Measurements from ENCODE around the gene CDK5RAP1. TPM values are rescaled to one million over a fixed set of nuclear protein-coding genes. Genes with fewer than 3 reads are reported as not detected.

The CDK5RAP1 gene
- total RNA-seq, 1 experiment from 2014 or later = 49.9 TPM

GRCh38 chr20:33316343-33316742, 85.0 kb downstream of the CDK5RAP1 start:
- no peak overlapping the region for H3K4me3 ChIP-seq (ENCODE audit: insufficient read depth, low read depth, low read length)
- H3K36me3 ChIP-seq (replicated peaks; ENCODE audit: control insufficient read depth, insufficient read depth, low read length) = no peaks in the 10 kb centered on the region
- no peaks in the 10 kb centered on the region for H3K27me3 ChIP-seq (ENCODE audit: control insufficient read depth, insufficient read depth, low read length)
- no peak for DNase-seq

GRCh38 chr20:33313686-33314314, 87.5 kb downstream of the CDK5RAP1 start:
- Histone ChIP-seq H3K4me3 (ENCODE audit: insufficient read depth, low read depth, low read length) (no peak overlapping the region), H3K27me3 (ENCODE audit: control insufficient read depth, insufficient read depth, low read length) (no peaks in the 10 kb centered on the region), H3K36me3 (replicated peaks; ENCODE audit: control insufficient read depth, insufficient read depth, low read length) (no peaks in the 10 kb centered on the region)
- no peak for DNase-seq

- Histone ChIP-seq H3K27me3 (ENCODE audit: control insufficient read depth, insufficient read depth, low read length) (no peaks in the 10 kb centered on the region), H3K36me3 (replicated peaks; ENCODE audit: control insufficient read depth, insufficient read depth, low read length) (no peaks in the 10 kb centered on the region), H3K4me3 (ENCODE audit: insufficient read depth, low read depth, low read length) (no peak overlapping the region)
- no peak for DNase-seq
Observed at GRCh38 chr20:33312583-33312982, 88.7 kb downstream of the CDK5RAP1 start.

GRCh38 chr20:33311996-33312395, 89.3 kb downstream of the CDK5RAP1 start:
- DNase-seq = no peak
- H3K36me3 ChIP-seq (replicated peaks; ENCODE audit: control insufficient read depth, insufficient read depth, low read length) = no peaks in the 10 kb centered on the region
- H3K4me3 ChIP-seq (ENCODE audit: insufficient read depth, low read depth, low read length) = no peak overlapping the region
- no peaks in the 10 kb centered on the region for H3K27me3 ChIP-seq (ENCODE audit: control insufficient read depth, insufficient read depth, low read length)

- Histone ChIP-seq H3K27me3 (ENCODE audit: control insufficient read depth, insufficient read depth, low read length) (no peaks in the 10 kb centered on the region), H3K36me3 (replicated peaks; ENCODE audit: control insufficient read depth, insufficient read depth, low read length) (no peaks in the 10 kb centered on the region), H3K4me3 (ENCODE audit: insufficient read depth, low read depth, low read length) (no peak overlapping the region)
- DNase-seq = no peak
Observed at GRCh38 chr20:33311011-33311410, 90.3 kb downstream of the CDK5RAP1 start.

- H3K36me3 ChIP-seq (replicated peaks; ENCODE audit: control insufficient read depth, insufficient read depth, low read length) = no peaks in the 10 kb centered on the region
- H3K4me3 ChIP-seq (ENCODE audit: insufficient read depth, low read depth, low read length) = no peak overlapping the region
- DNase-seq = no peak
- no peaks in the 10 kb centered on the region for H3K27me3 ChIP-seq (ENCODE audit: control insufficient read depth, insufficient read depth, low read length)
Observed at GRCh38 chr20:33310327-33310899, 90.9 kb downstream of the CDK5RAP1 start.

GRCh38 chr20:33309631-33310030, 91.7 kb downstream of the CDK5RAP1 start:
- Histone ChIP-seq H3K4me3 (ENCODE audit: insufficient read depth, low read depth, low read length) (no peak overlapping the region), H3K36me3 (replicated peaks; ENCODE audit: control insufficient read depth, insufficient read depth, low read length) (no peaks in the 10 kb centered on the region), H3K27me3 (ENCODE audit: control insufficient read depth, insufficient read depth, low read length) (no peaks in the 10 kb centered on the region)
- DNase-seq = no peak

Other genes starting within 250 kb of the CDK5RAP1 start
- not detected in 2 replicates for gene BPIFA2, start 233.4 kb downstream of the CDK5RAP1 start, total RNA-seq (2014; rRNA removed; shearing (Covaris generic))
- not detected in 2 replicates for gene BPIFA3, start 184.2 kb downstream of the CDK5RAP1 start, total RNA-seq (2014; rRNA removed; shearing (Covaris generic))
- not detected in 2 replicates for gene BPIFA1, start 165.5 kb downstream of the CDK5RAP1 start, total RNA-seq (2014; rRNA removed; shearing (Covaris generic))
- not detected in 2 replicates for gene BPIFB1, start 118.3 kb downstream of the CDK5RAP1 start, total RNA-seq (2014; rRNA removed; shearing (Covaris generic))
- 3.8 and 6.0 TPM in 2 replicates for gene SNTA1, start 42.2 kb upstream of the CDK5RAP1 start, total RNA-seq (2014; rRNA removed; shearing (Covaris generic))
- gene CBFA2T2, start 88.6 kb upstream of the CDK5RAP1 start, total RNA-seq (2014; rRNA removed; shearing (Covaris generic)) = 7.5 and 17.4 TPM in 2 replicates